Brain microvascular endothelial cell (primary cell): ENCODE data around the gene SMAD2.

Source experiments
- DNase-seq: peaks from one replicate; pipeline ENCODE4 v3.0.0-alpha.2; 2020
- H3K27ac ChIP-seq: fragments of 250-450 bp; sonication (Bioruptor Pico); 2 replicates; pipeline ENCODE4 v1.5.1; 2020; ENCODE audit warnings: mild to moderate bottlenecking, moderate library complexity
- H3K27me3 ChIP-seq: fragments of 250-450 bp; sonication (Bioruptor Pico); replicated peaks from 2 replicates; pipeline ENCODE4 v1.5.1; 2020; ENCODE audit warnings: mild to moderate bottlenecking
- H3K36me3 ChIP-seq: fragments of 250-450 bp; sonication (Bioruptor Pico); replicated peaks from 2 replicates; pipeline ENCODE4 v1.5.1; 2020; ENCODE audit warnings: mild to moderate bottlenecking
- H3K4me3 ChIP-seq: 2 replicates; pipeline ENCODE4 v1.5.1; 2011; ENCODE audit warnings: low read depth, mild to moderate bottlenecking, control low read depth, low read length, moderate library complexity
- CTCF ChIP-seq: IDR thresholded peaks from 2 replicates; pipeline ENCODE4 v1.5.1; 2011; ENCODE audit warnings: low read depth, mild to moderate bottlenecking, moderate library complexity, low read length, control low read depth, inconsistent platforms; ENCODE audit errors: missing control alignments
- in situ Hi-C: cut with HindIII; loops from 2 replicates; pipeline ENCODE4 v1.10.0; 2017; ENCODE audit warnings: low sequenced_read_pairs, low pct_ligation_motif_present

The SMAD2 gene

GRCh38 chr18:47931718-47932103 lies 1.3 kb upstream of the SMAD2 start:
- peak overlapping the region; percentile 61 for H3K4me3 ChIP-seq
- in situ Hi-C loops = no loop called here
- no peak overlapping the region for H3K27ac ChIP-seq
- peaks cover under 1% of the 10 kb centered on the region for H3K27me3 ChIP-seq
- peak; percentile 37 for TF ChIP-seq CTCF
- H3K36me3 ChIP-seq = no peaks in the 10 kb centered on the region
- DNase-seq = no peak

GRCh38 chr18:47930931-47931717 lies 665 bp upstream of the SMAD2 start:
- Histone ChIP-seq H3K27me3 (no peaks in the 10 kb centered on the region), H3K4me3 (peak overlapping the region; percentile 86), H3K36me3 (no peaks in the 10 kb centered on the region), H3K27ac (peak overlapping the region; percentile 87)
- in situ Hi-C loops = no loop called here
- peak; percentile 93 for DNase-seq
- TF ChIP-seq CTCF = no peak

- peak overlapping the region; percentile 78 for H3K27ac ChIP-seq
- H3K36me3 ChIP-seq = no peaks in the 10 kb centered on the region
- no peak for TF ChIP-seq CTCF
- peak overlapping the region; percentile 86 for H3K4me3 ChIP-seq
- in situ Hi-C loops = no loop called here
- no peaks in the 10 kb centered on the region for H3K27me3 ChIP-seq
- peak; percentile 22 for DNase-seq
Measured at GRCh38 chr18:47929681-47930198, 719 bp downstream of the SMAD2 start.

GRCh38 chr18:47928466-47928865 lies 2.0 kb downstream of the SMAD2 start:
- Histone ChIP-seq H3K27me3 (no peaks in the 10 kb centered on the region), H3K27ac (no peak overlapping the region), H3K4me3 (peak overlapping the region; percentile 86), H3K36me3 (no peaks in the 10 kb centered on the region)
- in situ Hi-C loops = no loop called here
- no peak for TF ChIP-seq CTCF
- no peak for DNase-seq

GRCh38 chr18:47926101-47926850 lies 4.2 kb downstream of the SMAD2 start:
- H3K36me3 ChIP-seq = no peaks in the 10 kb centered on the region
- TF ChIP-seq CTCF = no peak
- no peaks in the 10 kb centered on the region for H3K27me3 ChIP-seq
- in situ Hi-C loops = no loop called here
- no peak for DNase-seq
- H3K4me3 ChIP-seq = no peak overlapping the region
- no peak overlapping the region for H3K27ac ChIP-seq
